ENCODE results near the gene TMEM170B.
"Not testable (repeated sequence)": the region's sequence is repeated elsewhere in the genome, so short reads cannot be mapped to it uniquely, and the experiment has no call there.

DNA sequence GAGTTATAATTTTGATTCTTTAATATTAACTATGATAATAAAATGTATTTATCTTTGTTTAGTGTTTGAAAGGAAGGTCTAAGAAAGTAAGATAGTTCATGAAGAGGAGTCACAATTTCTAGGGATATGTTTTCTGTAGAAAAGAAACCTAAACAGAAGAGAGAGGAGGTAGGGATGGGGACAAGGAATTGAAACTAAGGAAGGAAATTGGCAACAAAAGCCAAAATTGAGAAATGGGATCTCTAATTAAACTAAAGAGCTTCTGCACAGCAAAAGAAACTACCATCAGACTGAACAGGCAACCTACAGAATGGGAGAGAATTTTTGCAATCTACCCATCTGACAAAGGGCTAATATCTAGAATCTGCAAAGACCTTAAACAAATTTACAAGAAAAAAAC, 10.3 kb downstream of the TMEM170B start:
- TF ChIP-seq, protein P1, sequence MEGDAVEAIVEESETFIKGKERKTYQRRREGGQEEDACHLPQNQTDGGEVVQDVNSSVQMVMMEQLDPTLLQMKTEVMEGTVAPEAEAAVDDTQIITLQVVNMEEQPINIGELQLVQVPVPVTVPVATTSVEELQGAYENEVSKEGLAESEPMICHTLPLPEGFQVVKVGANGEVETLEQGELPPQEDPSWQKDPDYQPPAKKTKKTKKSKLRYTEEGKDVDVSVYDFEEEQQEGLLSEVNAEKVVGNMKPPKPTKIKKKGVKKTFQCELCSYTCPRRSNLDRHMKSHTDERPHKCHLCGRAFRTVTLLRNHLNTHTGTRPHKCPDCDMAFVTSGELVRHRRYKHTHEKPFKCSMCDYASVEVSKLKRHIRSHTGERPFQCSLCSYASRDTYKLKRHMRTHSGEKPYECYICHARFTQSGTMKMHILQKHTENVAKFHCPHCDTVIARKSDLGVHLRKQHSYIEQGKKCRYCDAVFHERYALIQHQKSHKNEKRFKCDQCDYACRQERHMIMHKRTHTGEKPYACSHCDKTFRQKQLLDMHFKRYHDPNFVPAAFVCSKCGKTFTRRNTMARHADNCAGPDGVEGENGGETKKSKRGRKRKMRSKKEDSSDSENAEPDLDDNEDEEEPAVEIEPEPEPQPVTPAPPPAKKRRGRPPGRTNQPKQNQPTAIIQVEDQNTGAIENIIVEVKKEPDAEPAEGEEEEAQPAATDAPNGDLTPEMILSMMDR (IDR thresholded peaks at IDR 0.05; ENCODE audit: low read length) = not testable (repeated sequence)
- TF ChIP-seq EZH2 (IDR thresholded peaks at IDR 0.05; ENCODE audit: borderline replicate concordance, low read length) = not testable (repeated sequence)

Measured in OCI-LY1 (cell line).